SKM-1 (cell line): Measurements from ENCODE around the gene SAMD15.
A peak's percentile ranks its signal among the peaks of the same experiment; 100 is the strongest.
"Not testable (repeated sequence)": the region's sequence is repeated elsewhere in the genome, so short reads cannot be mapped to it uniquely, and the experiment has no call there.

Source experiments
- DNase-seq: peaks from one replicate; lab custom pipeline; 2025; ENCODE audit not compliant: unreplicated experiment; lab: John Stamatoyannopoulos, UW

Gene SAMD15

GRCh38 chr14:77376771-77377501, at the start of gene SAMD15, which contains the start of gene TMED8:
TSS of gene SAMD15 (plus strand) at chr14:77377379. CDS start at chr14:77377419, 40 bp downstream.
TSS of gene TMED8 (minus strand) at chr14:77377094. CDS start at chr14:77377053, 41 bp downstream.
- peak; percentile 6 for DNase-seq

GRCh38 chr14:77329872-77330271, 47.3 kb upstream of the SAMD15 start:
- no peak for DNase-seq

GRCh38 chr14:77335576-77335975, 41.6 kb upstream of the SAMD15 start:
- DNase-seq = no peak

- not testable (repeated sequence) for DNase-seq
Observed at GRCh38 chr14:77337255-77337654, 39.9 kb upstream of the SAMD15 start.

- no peak for DNase-seq
Observed at GRCh38 chr14:77337880-77338279, 39.3 kb upstream of the SAMD15 start.

- DNase-seq = no peak
Observed at GRCh38 chr14:77338302-77338701, 38.9 kb upstream of the SAMD15 start.

GRCh38 chr14:77339407-77339806, 37.8 kb upstream of the SAMD15 start:
- no peak for DNase-seq

GRCh38 chr14:77340389-77340788, 36.8 kb upstream of the SAMD15 start:
- DNase-seq = no peak

- DNase-seq = no peak
Observed at GRCh38 chr14:77342726-77343397, 34.3 kb upstream of the SAMD15 start.

GRCh38 chr14:77343662-77344061, 33.5 kb upstream of the SAMD15 start:
- no peak for DNase-seq

GRCh38 chr14:77344377-77344996, 32.7 kb upstream of the SAMD15 start:
- DNase-seq = no peak

- no peak for DNase-seq
Observed at GRCh38 chr14:77346495-77346894, 30.7 kb upstream of the SAMD15 start.

GRCh38 chr14:77347751-77348150, 29.4 kb upstream of the SAMD15 start:
- peak; percentile 28 for DNase-seq

GRCh38 chr14:77353469-77354141, 23.6 kb upstream of the SAMD15 start:
- no peak for DNase-seq

- DNase-seq = no peak
Observed at GRCh38 chr14:77355811-77356210, 21.4 kb upstream of the SAMD15 start.

GRCh38 chr14:77356899-77357298, 20.3 kb upstream of the SAMD15 start:
- no peak for DNase-seq

- no peak for DNase-seq
Observed at GRCh38 chr14:77359626-77360025, 17.6 kb upstream of the SAMD15 start.

GRCh38 chr14:77364146-77364545, 13.0 kb upstream of the SAMD15 start:
- no peak for DNase-seq

- no peak for DNase-seq
Observed at GRCh38 chr14:77369285-77369684, 7.9 kb upstream of the SAMD15 start.

- no peak for DNase-seq
Observed at GRCh38 chr14:77372304-77372841, 4.8 kb upstream of the SAMD15 start.
